GM19023 (cell line): ENCODE data around the gene DYSF.

ENCODE experiments used
- ATAC-seq: cut with Tn5 transposase; IDR thresholded peaks from one replicate; pipeline ENCODE4 v1.9.1; 2021; ENCODE audit warnings: mild to moderate bottlenecking, moderate library complexity; ENCODE audit not compliant: unreplicated experiment

Gene DYSF

DNA sequence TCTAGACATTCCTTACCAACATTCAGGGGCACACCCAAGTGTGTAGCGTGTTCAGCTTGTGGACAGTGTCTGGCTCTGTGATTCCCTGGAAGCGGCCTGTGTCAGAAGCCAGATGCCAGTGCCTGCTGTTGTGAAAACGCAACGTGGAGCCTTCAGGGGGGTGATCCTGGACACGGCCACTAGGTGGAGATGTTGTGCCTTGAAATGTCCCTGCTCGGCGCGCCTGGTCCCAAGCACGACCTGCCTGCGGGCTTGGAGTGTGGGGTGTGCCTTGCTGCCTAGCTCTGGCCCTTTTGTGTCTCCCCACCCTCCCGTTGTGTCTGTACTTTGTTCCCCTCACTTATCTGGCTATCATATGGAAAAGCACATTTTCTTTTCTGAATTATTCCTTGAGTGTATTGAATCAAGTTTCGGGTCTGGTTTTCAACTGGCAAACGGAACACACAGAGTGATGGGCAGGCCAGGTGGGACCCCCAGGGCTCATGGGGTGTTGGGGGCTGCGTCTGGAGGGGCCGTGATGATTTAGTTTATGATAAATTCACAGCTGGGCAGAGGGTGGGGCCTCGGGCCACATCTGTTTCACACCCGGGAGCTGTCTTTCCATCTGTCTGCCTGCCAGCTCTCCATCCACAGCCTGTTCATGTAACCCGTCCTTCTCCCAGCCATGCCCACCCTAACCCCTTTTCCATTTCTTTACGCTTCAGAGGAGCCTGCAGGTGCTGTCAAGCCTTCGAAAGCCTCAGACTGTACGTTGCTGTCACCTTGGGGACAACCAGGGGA is 95.5 kb downstream of the DYSF start:
- ATAC-seq, result no peak

DNA sequence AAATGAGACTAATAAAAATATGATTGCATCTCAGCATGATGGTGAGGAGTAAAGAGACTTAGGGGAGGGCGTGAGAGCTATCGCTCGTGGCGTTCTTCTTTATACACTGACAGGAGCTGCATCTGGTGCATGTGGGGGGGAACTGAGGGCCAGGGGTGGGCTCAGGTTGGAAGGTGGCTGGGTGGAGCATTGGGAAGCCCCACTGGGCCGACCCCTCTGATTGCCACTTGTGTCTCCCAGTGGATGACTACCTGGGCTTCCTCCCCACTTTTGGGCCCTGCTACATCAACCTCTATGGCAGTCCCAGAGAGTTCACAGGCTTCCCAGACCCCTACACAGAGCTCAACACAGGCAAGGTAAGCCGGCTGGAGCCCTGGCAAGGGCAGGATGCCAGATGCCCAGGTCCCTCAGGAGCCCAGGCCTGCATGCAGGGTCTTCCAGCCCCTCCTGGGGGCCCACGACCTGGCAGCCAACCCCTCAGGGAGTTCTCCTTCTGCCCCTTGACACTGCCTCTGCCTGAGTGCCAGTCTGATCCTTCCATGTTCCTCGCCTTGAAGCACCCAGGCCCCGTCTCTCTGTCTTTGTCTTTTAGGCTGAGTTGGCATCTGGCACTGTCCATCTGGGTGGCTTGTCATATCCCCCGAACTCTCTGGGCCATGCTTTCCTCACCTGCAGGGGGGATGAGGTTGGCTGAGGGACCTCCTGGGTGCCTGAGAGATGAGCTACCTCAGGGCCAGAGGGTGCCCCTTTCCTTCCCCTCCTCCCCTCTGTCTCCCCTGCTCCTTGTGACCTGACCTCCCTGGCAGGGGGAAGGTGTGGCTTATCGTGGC is 97.7 kb downstream of the DYSF start:
- no peak for ATAC-seq

DNA sequence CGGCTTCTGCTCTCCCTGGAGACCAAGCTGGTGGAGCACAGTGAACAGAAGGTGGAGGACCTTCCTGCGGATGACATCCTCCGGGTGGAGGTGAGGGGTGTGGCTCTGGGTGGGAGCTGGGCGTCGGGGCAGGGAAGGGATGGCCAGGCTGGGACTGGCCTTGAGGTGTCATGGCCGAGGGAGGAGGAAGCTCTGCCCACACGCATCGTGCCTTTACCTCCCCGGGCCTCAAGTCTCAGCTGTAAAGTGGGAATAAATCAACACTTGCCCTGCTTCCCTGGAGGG is 98.2 kb downstream of the DYSF start:
- no peak for ATAC-seq

- no peak for ATAC-seq
Observed at GRCh38 chr2:71552356-71552755, 99.0 kb downstream of the DYSF start.

DNA sequence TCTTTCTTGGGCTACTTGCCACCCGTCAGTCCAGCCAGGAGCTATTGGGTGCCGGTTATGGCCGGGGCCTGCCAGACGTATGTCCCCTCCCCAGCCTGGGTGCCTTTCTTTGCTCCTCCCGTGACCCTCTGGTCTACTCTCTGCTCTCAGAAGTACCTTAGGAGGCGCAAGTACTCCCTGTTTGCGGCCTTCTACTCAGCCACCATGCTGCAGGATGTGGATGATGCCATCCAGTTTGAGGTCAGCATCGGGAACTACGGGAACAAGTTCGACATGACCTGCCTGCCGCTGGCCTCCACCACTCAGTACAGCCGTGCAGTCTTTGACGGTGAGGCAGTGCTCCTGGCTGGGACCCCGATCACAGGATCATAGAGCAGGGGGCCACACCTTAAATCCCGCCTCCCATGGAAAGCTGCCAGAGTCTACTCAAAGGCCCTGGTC is 99.5 kb downstream of the DYSF start:
- no peak for ATAC-seq

DNA sequence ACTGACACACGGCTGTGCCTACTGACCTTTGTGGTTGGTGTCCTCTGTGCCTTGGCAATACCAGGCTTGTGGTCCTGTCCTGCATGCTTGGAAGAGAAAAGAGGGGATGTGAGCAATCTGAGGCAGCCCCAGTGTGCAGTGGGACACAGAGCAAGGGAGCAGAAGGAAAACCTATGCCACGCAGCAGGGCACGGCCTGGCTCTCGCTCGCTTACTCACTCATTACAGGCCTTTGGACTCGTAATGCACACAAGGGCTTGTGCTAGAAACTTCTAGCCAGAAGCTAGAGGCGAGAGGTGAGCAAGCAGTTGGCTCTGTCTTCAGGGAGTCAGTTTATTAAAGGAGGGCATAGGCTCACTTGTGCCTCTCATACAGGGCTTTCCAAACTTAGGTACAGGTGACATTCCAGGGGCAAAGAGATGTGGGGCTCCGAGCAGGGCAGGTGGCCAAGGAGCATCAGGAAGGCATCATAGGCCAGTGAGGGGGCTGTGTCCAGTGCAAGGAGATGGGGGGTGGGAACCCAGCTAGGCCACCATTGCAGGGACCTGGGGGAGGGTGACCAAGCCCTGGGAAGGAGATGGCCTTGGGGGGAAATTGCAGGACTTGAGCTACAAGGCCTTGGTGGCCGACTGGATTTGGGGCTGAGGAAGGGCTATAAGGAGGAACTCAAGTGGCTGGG is 100.8 kb downstream of the DYSF start:
- no peak for ATAC-seq

GRCh38 chr2:71554706-71555056 is 101.3 kb downstream of the DYSF start:
- no peak for ATAC-seq

DNA sequence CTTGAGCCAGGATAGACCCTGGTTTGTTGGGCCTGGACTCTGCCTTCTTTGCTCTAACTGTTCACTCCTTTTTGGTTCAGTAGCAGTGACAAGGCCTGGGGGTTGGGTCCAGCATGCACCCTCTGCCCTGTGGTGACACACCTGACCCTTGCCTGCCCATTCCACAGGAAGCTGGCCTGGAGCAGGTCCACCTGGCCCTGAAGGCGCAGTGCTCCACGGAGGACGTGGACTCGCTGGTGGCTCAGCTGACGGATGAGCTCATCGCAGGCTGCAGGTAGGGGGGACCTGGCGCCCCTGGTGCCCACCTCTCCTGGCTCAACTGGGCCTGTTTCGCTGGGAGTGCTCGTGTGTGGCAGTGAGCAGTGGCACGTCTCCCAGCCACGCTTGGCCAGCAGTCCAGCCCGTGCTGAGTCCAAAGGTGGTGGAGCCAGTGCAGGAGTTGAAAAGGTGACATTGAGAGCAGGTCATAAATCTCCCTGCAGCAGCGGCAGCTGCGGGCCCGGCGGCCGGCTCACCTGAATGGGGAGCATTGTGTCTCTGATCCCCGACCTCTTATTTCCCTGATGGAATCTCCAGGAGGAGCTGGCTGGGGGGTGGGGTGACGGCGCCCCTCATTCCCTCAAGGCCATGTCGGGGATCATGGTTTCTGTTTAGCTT is 102.6 kb downstream of the DYSF start:
- ATAC-seq, result no peak

DNA sequence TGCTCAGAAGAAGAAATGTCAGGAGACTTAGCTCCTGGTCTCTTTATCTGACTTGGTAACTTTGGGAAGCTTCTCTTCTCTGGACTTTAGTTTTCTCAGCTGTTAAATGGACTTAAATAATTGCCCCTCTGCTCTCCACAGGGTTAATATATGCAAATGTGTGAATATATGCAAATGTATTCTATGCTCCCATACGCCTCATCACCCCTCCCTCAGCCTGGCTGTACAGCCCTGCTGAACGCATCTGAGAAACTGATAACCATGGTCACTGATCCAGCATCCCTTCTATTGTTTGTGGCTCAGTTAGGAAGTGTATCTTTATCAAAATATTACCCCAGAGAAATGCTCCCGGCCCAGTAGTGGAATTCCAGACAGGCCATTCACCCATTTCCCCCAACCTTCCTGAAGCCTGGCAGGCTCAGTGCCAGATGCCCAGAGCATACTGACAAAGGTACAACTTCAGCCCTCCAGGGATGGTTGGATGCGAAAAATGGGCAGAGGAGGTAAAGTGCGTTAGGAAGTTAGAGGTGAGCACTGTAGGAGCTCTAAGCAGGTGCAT is 103.4 kb downstream of the DYSF start:
- ATAC-seq, result no peak

GRCh38 chr2:71557321-71557720 is 104.0 kb downstream of the DYSF start:
- no peak for ATAC-seq

DNA sequence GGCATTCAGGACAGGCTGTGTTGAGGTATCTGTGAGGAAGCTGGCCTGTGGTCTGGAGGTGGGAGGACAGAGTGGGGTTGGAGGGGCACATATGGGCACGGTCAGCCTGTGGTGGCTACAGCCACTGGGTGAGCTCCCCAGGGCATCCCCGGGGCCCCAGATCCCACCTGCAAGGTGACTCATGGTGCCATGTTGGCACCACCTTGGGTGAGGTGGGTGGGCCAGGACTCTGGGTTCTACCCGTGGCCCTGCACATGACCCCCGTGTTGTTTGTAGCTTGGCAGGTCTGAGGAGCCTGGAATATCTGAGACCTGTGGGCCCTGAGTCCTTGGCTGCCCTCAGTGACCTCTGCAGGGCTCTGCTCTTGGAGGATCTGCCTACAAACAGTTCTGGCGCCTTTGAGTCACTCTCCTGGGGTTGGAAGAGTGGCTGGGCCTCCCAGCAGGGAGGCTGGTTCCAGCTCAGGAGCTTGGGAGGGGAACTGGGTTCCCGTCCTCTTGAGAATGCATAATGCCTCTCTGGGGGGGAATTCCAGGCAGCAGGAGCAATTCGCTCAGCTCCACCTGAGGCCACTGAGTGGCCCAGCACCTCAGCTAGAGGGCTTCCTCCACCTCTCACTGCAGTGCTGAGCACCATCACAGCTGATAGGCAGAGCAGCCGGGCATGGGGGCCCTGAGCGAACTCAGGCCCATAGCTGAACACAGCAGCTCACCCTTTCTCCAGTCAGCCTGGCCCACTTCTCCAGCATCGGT is 105.1 kb downstream of the DYSF start:
- ATAC-seq, result no peak

- ATAC-seq, result no peak
Observed at GRCh38 chr2:71559080-71559827, 105.9 kb downstream of the DYSF start.

DNA sequence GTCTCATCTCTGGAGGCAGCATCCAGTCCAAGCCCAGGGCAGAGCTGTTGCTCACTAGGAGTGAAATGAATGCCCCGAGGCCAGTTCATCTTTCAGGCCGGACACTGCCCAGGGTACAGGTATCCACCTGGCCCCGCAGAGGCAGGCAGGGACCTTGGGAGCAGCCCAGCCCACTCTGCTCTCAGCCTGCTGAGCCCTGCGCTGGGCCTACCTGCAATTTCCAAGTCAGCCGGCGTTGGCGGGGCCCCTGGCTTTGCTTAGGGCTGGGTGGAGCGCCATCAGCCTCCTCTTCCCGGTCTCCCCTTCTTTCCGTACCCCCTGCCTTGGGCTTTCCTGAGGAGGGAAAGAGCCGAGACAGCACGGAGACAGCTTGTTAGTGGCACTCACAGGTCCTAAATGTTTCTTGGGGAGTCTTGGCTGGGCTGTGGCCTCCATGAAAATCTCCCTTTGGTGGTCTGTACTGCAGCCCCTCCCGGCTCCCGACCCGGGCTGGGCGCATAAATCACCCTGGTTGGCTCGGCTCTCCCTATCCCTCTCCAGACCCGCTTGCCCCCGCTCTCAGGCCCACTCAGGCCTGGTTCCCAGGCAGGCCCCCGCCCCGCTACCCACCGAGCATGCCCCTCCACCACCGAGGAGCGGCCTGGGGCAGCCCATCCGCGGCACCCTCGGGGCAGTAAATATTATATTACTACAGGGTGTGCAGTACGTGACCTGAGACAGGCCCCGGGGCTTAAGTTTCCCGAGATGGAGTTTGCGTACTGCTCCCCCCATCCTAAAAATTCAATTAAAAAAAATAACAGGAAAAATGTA is 106.7 kb downstream of the DYSF start:
- no peak for ATAC-seq

DNA sequence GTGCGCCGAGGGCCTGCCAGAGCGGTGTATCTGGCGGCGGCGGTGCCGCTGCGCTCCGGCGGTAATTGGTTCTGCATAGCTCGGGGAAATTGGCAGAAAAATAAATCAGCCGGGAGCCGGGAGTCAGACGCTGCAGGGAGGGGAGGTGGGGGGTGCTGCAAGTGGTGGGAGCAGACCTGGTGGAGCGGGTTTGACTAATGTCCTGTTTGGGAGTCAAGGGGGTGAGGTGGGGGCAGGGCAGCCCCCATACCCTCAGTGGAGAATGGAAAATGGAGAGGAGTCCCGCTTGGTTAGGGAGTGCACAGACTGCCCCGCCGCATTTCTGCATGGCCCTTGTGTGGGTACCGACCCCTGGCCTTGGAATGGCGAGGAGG is 107.3 kb downstream of the DYSF start:
- no peak for ATAC-seq

DNA sequence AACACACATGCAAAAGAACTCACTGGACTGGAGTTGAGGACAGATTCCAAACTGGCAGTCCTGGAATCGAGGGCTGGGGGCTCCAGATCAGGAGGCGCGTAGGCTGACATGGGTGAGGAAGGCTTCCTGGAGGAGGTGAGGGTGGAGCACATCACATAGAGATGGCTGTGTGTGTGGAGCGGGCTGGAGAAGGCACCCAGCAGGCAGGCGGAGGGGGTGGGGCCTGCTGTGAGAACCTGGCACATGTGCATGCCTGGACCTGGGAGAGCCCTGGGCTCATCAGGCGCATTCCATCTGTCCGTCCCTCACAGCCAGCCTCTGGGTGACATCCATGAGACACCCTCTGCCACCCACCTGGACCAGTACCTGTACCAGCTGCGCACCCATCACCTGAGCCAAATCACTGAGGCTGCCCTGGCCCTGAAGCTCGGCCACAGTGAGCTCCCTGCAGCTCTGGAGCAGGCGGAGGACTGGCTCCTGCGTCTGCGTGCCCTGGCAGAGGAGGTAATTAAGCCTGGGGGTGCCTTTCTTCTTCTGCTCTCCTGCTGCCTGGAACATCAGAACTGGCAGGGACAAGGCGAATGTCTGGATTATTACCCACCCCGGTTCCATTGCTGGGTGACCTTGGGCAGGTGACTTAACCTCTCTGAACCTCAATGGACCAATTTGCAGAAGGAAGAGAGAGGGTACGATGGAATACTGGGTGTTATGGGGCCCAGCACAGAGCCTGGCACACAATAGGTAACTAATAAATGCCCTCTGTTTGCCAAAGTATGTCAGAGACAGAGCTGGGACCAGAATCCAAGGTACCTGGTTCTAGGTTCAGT is 108.3 kb downstream of the DYSF start:
- ATAC-seq, result no peak

DNA sequence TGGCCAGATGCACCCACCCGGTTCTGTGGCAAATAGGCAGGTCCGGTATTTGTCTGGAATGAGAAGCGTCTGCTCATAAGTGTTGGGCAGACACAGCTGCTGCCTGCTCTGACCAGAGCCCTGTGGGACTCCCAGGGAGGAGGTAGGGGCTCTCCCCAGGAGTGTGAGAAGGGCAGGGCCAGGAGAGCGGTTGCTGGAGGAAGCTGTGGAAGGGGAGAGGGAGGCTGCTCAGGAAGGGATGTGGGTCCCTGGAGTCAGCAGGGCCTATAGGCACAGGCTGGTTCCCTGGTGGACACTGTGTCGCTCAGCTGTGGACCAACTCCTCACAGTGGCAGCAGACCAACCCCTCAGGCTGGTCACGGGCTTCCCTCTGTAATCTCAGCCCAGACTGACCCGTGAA is 109.2 kb downstream of the DYSF start:
- ATAC-seq, result no peak

DNA sequence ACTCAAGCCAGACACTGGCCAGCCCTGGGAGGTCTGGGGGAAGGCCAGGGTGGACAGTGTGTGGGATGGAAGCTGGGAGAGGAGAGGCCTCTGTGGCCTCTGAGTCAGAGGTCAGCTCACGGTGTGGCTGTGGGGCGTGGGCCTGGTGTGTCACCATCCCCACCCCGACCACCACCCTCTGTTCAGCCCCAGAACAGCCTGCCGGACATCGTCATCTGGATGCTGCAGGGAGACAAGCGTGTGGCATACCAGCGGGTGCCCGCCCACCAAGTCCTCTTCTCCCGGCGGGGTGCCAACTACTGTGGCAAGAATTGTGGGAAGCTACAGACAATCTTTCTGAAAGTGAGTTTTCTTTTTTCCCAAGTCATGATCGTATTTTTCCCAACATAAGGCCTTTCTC is 110.5 kb downstream of the DYSF start:
- no peak for ATAC-seq

- ATAC-seq, result no peak
Observed at GRCh38 chr2:71564361-71564760, 111.0 kb downstream of the DYSF start.
